ENCODE measurements around the gene AP3S1. TPM values are rescaled to one million over a fixed set of nuclear protein-coding genes. Genes with fewer than 3 reads are reported as not detected.

The AP3S1 gene
- total RNA-seq (100 to 1,000 TPM; 114 to 118 TPM), polyA plus RNA-seq (100 to 1,000 TPM in 1 of 2 donors, 10 to 100 TPM in 1; 86.5 to 273 TPM)
- long read RNA-seq, donor 1, transcript AP3S1-201 (6 exons, 1,730 nt), result major isoform, 148 of 184 reads
- long read RNA-seq, donor 1, partial matches to known transcripts, result 8 of 184 reads
- long read RNA-seq, donor 1, other reads (novel, unspliced or antisense), result 25 of 184 reads
- long read RNA-seq, donor 2, transcript AP3S1-201 (6 exons, 1,730 nt), result major isoform, 67 of 86 reads
- long read RNA-seq, donor 2, partial matches to known transcripts, result 6 of 86 reads
- long read RNA-seq, donor 2, other reads (novel, unspliced or antisense), result 12 of 86 reads

DNA sequence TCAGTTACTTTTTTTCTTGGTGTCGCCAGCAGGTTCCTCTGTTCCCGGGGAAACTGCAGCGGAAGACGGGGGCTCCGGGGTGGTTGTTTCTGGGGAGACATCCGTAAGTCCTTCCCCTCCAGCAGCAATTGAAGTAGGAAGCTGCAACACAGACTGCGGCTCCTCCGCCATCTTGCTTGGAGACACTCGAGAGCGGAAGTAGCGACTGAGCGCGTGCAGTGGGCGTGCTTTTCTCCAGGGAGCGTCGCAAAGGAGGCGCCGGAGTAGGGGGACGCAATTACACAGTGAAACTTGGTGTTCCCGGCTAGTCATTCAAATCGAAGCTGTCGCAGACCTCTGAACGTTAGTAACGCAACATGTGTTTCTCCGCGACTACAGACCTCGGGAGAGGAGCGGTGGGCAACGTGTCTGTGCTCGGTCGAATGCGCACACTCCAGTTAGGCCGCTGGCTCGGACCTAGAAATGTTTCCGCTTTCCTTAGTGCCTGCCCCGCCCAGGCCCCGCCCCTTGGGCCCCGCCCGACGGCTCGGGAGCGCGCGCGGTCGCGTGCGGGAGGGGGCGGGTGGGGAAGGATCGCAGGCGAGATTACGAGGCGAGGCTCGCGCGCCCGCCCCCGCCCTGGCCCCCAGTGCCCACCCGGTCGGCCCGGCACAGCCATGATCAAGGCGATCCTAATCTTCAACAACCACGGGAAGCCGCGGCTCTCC, at the start of gene AP3S1, which contains the start of gene ATG12:
Gene AP3S1, plus strand, starts transcription at position 554 of the 707 bp plus-strand sequence. Its CDS starts 103 bp downstream, at position 657.
Gene ATG12, minus strand, starts transcription at position 184 of the 707 bp plus-strand sequence. Its CDS starts 13 bp downstream, at position 171.
- 5 to 10% methylated on average over 65 of the region's 65 CpGs for WGBS, 2 donors
- H3K36me3 ChIP-seq (ENCODE audit: control insufficient read depth in 1 of 2, insufficient read depth in 2 of 2, low read length in 1 of 2), result peaks cover 0 to 2% of the 10 kb centered on the region in 2 donors
- ATAC-seq (ENCODE audit: low FRiP score) (peak; percentile 98), DNase-seq (peak; percentile 96)
- H3K27ac ChIP-seq (ENCODE audit: low read depth in 1 of 2, low read length in 2 of 2), result peak within 1 kb of the TSS; percentile 58 to 83
- H3K4me3 ChIP-seq (ENCODE audit: low read length in 2 of 2), result peak within 1 kb of the TSS; percentile 72 to 83
- H3K9me3 ChIP-seq (ENCODE audit: control insufficient read depth, low read length), result no peaks in the 10 kb centered on the region
- peaks cover 0 to 11% of the 10 kb centered on the region in 2 donors for H3K4me1 ChIP-seq (ENCODE audit: control insufficient read depth in 1 of 2, insufficient read depth in 2 of 2, low read length in 2 of 2)
- intact Hi-C loops (cut with DNase I), result loop anchor here (5.0 to 10.0 kb wide), 4 partner anchors 123 to 226 kb away; partner anchors contain the start of genes ARL14EPL (in 1 of the 2) and LVRN (in 1 of the 2)
- H3K27me3 ChIP-seq (ENCODE audit: control insufficient read depth in 1 of 2, insufficient read depth in 2 of 2, low read length in 1 of 2), result no peaks in the 10 kb centered on the region

DNA sequence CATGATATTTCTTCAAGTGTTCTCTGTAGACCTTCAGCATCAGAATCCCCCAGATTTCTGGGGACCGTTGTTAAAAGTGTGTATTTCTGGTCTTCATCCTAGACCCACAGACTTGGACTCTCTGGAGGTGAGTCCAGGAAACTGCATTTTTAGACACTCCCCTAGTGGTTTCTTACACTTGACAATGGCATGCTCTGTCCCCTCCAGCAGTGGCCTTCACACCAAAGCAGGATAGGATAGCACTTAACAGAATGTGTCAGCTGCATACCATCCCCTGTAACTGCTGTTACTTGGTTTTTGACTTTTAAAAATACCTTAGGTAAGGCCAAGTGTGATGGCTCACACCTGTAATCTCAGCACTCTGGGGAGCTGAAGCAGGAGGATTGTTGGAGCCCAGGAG, 46.0 kb upstream of the AP3S1 start:
- Histone ChIP-seq H3K27me3 (ENCODE audit: control insufficient read depth in 1 of 2, insufficient read depth in 2 of 2, low read length in 1 of 2) (no peaks in the 10 kb centered on the region), H3K4me3 (ENCODE audit: low read length in 2 of 2) (no peak overlapping the region), H3K27ac (ENCODE audit: low read depth in 1 of 2, low read length in 2 of 2) (no peak overlapping the region), H3K36me3 (ENCODE audit: control insufficient read depth in 1 of 2, insufficient read depth in 2 of 2, low read length in 1 of 2) (no peaks in the 10 kb centered on the region), H3K4me1 (ENCODE audit: control insufficient read depth in 1 of 2, insufficient read depth in 2 of 2, low read length in 2 of 2) (no peaks in the 10 kb centered on the region), H3K9me3 (ENCODE audit: control insufficient read depth, low read length) (no peaks in the 10 kb centered on the region)
- 85 to 93% methylated on average over 1 of the region's 1 CpG for WGBS, 2 donors
- no peak for ATAC-seq (ENCODE audit: low FRiP score)
- DNase-seq, result no peak
- intact Hi-C loops (cut with DNase I), result no loop called here

DNA sequence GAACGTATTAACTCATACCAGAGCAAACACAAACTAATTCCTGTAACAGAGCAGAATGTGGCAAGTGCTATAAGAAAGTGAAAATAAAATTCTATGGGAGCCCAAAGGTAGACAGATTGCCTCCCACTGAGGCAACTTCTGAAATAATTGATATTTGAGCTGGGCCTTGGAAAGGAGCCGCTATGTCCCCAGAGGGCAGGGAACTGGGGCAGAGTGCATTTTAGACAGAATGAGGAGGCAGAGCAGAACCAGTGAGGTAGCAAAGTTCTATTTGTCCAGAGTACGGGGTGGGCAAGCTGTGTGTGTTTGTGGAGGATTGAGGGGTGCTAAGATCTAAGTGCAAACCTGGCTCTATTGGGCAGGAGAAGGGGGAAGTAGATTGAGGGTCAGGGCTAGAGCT, 45.1 kb upstream of the AP3S1 start:
- Histone ChIP-seq H3K27ac (ENCODE audit: low read depth in 1 of 2, low read length in 2 of 2) (no peak overlapping the region), H3K36me3 (ENCODE audit: control insufficient read depth in 1 of 2, insufficient read depth in 2 of 2, low read length in 1 of 2) (no peaks in the 10 kb centered on the region), H3K4me1 (ENCODE audit: control insufficient read depth in 1 of 2, insufficient read depth in 2 of 2, low read length in 2 of 2) (no peaks in the 10 kb centered on the region), H3K4me3 (ENCODE audit: low read length in 2 of 2) (no peak overlapping the region), H3K27me3 (ENCODE audit: control insufficient read depth in 1 of 2, insufficient read depth in 2 of 2, low read length in 1 of 2) (no peaks in the 10 kb centered on the region), H3K9me3 (ENCODE audit: control insufficient read depth, low read length) (no peaks in the 10 kb centered on the region)
- DNase-seq (no peak), ATAC-seq (ENCODE audit: low FRiP score) (no peak)
- intact Hi-C loops (cut with DNase I), result no loop called here
- WGBS, 2 donors, result 90 to 92% methylated on average over 3 of the region's 3 CpGs

DNA sequence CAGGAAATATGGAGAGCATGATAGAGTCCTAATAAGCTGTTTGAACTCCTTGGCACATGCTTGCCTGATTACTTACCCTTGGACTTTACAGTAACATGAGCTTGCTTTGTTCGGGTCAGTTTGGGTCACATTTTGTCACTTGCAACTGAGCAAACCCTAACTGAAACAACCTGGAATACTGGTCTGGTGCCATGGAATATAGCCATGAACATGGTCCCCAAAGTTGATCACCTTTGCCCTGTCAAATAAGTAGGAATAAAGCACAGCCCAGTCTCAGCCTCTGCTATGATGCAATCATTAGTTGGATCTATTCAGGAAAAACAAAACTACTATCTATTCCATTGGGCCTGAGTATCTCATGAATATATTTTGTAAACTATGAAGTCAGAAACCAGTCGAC, 43.5 kb upstream of the AP3S1 start:
- intact Hi-C loops (cut with DNase I), result no loop called here
- H3K4me3 ChIP-seq (ENCODE audit: low read length in 2 of 2), result no peak overlapping the region
- ATAC-seq (ENCODE audit: low FRiP score) (no peak), DNase-seq (no peak)
- 55 to 62% methylated on average over 2 of the region's 2 CpGs for WGBS, 2 donors
- H3K36me3 ChIP-seq (ENCODE audit: control insufficient read depth in 1 of 2, insufficient read depth in 2 of 2, low read length in 1 of 2), result peaks cover 2% of the 10 kb centered on the region in 2 donors
- H3K4me1 ChIP-seq (ENCODE audit: control insufficient read depth in 1 of 2, insufficient read depth in 2 of 2, low read length in 2 of 2), result no peaks in the 10 kb centered on the region
- no peaks in the 10 kb centered on the region for H3K27me3 ChIP-seq (ENCODE audit: control insufficient read depth in 1 of 2, insufficient read depth in 2 of 2, low read length in 1 of 2)
- H3K9me3 ChIP-seq (ENCODE audit: control insufficient read depth, low read length), result no peaks in the 10 kb centered on the region
- no peak overlapping the region for H3K27ac ChIP-seq (ENCODE audit: low read depth in 1 of 2, low read length in 2 of 2)

DNA sequence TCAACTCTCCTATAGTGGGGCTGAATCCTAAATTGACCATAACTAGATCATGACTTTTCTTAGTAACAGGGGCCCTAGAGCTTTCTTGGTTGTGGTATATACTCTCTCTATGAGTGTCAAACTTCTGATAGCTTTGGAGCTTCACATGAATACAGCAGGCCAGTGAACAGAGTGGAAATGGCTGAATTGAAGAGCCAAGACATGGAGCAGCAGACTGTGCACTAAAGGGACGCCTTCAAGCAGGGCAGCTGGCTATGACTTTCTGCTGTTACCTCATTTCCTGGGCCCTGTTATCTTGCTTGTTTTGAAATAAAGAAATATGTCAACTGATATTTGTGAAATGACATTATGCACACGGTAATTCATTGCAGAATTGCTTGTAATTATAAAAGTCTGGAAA, 41.6 kb upstream of the AP3S1 start:
- no peak for ATAC-seq (ENCODE audit: low FRiP score)
- H3K27me3 ChIP-seq (ENCODE audit: control insufficient read depth in 1 of 2, insufficient read depth in 2 of 2, low read length in 1 of 2), result no peaks in the 10 kb centered on the region
- 77 to 80% methylated on average over 2 of the region's 2 CpGs for WGBS, 2 donors
- H3K4me1 ChIP-seq (ENCODE audit: control insufficient read depth in 1 of 2, insufficient read depth in 2 of 2, low read length in 2 of 2), result no peaks in the 10 kb centered on the region
- H3K36me3 ChIP-seq (ENCODE audit: control insufficient read depth in 1 of 2, insufficient read depth in 2 of 2, low read length in 1 of 2), result peaks cover 2% of the 10 kb centered on the region in 2 donors
- intact Hi-C loops (cut with DNase I), result no loop called here
- no peak overlapping the region for H3K27ac ChIP-seq (ENCODE audit: low read depth in 1 of 2, low read length in 2 of 2)
- H3K9me3 ChIP-seq (ENCODE audit: control insufficient read depth, low read length), result no peaks in the 10 kb centered on the region
- no peak overlapping the region for H3K4me3 ChIP-seq (ENCODE audit: low read length in 2 of 2)
- no peak for DNase-seq

DNA sequence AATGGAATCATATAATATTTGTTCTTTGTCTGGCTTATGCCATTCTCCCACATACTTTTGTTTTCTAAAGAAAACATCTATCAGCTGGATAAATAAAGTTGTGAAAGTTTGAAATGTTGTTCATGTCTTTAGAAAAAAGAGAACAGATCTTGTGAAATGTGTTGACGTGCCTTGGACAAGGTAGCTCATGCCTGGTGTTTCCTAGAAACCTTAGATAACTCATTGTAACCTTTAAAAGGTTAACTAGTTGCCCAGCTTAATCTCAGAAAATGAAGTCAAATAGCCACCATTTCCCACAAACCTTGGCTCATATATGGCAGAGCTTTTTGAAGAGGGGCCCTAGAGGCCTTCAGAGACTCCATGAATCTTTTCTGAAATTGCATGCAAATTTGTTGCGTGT, 40.6 kb upstream of the AP3S1 start:
- 95 to 96% methylated on average over 2 of the region's 2 CpGs for WGBS, 2 donors
- H3K4me1 ChIP-seq (ENCODE audit: control insufficient read depth in 1 of 2, insufficient read depth in 2 of 2, low read length in 2 of 2), result no peaks in the 10 kb centered on the region
- H3K4me3 ChIP-seq (ENCODE audit: low read length in 2 of 2), result no peak overlapping the region
- intact Hi-C loops (cut with DNase I), result no loop called here
- DNase-seq (no peak), ATAC-seq (ENCODE audit: low FRiP score) (no peak)
- no peak overlapping the region for H3K27ac ChIP-seq (ENCODE audit: low read depth in 1 of 2, low read length in 2 of 2)
- peaks cover 2% of the 10 kb centered on the region in 2 donors for H3K36me3 ChIP-seq (ENCODE audit: control insufficient read depth in 1 of 2, insufficient read depth in 2 of 2, low read length in 1 of 2)
- H3K27me3 ChIP-seq (ENCODE audit: control insufficient read depth in 1 of 2, insufficient read depth in 2 of 2, low read length in 1 of 2), result no peaks in the 10 kb centered on the region
- H3K9me3 ChIP-seq (ENCODE audit: control insufficient read depth, low read length), result no peaks in the 10 kb centered on the region

DNA sequence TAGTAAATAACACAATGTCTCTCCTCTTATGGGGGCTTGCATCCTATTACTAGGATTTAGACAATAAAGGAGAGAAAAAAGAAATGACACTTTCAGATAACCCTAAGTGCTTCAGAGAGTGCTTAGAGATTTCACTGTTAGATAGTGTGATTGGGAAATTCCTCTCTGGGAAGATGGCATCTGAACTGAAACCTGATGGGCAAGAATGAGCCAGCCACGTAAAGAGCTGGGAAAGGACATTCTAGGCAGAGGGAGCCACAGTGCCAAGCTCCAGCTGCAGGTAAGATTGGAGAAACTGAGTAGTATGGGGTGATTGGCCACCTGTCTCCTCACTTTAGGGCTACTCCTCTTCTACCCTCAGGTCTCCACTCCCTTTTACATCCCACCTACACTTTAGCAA, 39.8 kb upstream of the AP3S1 start:
- Histone ChIP-seq H3K27ac (ENCODE audit: low read depth in 1 of 2, low read length in 2 of 2) (no peak overlapping the region), H3K4me1 (ENCODE audit: control insufficient read depth in 1 of 2, insufficient read depth in 2 of 2, low read length in 2 of 2) (no peaks in the 10 kb centered on the region), H3K9me3 (ENCODE audit: control insufficient read depth, low read length) (no peaks in the 10 kb centered on the region), H3K36me3 (ENCODE audit: control insufficient read depth in 1 of 2, insufficient read depth in 2 of 2, low read length in 1 of 2) (peaks cover 2% of the 10 kb centered on the region in 2 donors), H3K27me3 (ENCODE audit: control insufficient read depth in 1 of 2, insufficient read depth in 2 of 2, low read length in 1 of 2) (no peaks in the 10 kb centered on the region), H3K4me3 (ENCODE audit: low read length in 2 of 2) (no peak overlapping the region)
- DNase-seq (no peak), ATAC-seq (ENCODE audit: low FRiP score) (no peak)
- 78 to 100% methylated on average over 1 of the region's 1 CpG for WGBS, 2 donors
- intact Hi-C loops (cut with DNase I), result no loop called here

DNA sequence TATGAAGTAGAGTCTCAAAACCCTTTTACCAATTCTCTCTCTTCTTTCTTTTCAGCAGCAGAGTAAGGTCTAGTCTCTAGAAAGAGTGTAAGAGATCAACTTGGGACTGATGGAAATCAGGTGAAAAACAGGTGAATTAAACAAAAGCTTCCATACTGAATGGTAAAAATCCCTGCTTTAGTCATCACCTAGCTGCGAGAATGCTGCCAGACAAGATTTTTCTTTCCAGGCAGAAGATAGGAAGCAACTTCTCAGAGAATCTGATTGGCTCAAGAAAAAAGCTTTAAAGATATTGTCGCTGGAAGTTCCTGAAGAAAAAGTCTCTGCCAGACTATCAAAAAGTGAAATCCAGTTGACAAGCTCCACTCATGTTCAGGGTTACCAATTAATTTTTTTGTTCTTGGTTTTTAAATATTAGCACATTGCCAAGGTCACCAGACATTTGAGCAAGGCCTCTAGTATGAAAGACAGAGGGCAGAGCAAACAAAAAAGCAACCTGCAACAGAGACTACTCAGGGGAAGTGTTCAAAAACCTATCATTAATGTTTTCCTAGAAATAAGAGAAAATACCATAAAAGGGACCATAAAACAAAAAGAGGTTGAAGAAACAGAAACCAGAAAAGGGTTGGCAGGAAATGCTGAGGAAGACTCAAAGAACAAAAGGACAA, 34.6 kb upstream of the AP3S1 start:
- Histone ChIP-seq H3K27me3 (ENCODE audit: control insufficient read depth in 1 of 2, insufficient read depth in 2 of 2, low read length in 1 of 2) (no peaks in the 10 kb centered on the region), H3K4me3 (ENCODE audit: low read length in 2 of 2) (no peak overlapping the region), H3K9me3 (ENCODE audit: control insufficient read depth, low read length) (no peaks in the 10 kb centered on the region), H3K36me3 (ENCODE audit: control insufficient read depth in 1 of 2, insufficient read depth in 2 of 2, low read length in 1 of 2) (peaks cover under 1 to 2% of the 10 kb centered on the region in 2 donors), H3K4me1 (ENCODE audit: control insufficient read depth in 1 of 2, insufficient read depth in 2 of 2, low read length in 2 of 2) (no peaks in the 10 kb centered on the region), H3K27ac (ENCODE audit: low read depth in 1 of 2, low read length in 2 of 2) (no peak overlapping the region)
- ATAC-seq (ENCODE audit: low FRiP score), result no peak
- DNase-seq, result no peak
- intact Hi-C loops (cut with DNase I), result no loop called here
- WGBS, 2 donors, result 88 to 89% methylated on average over 2 of the region's 2 CpGs

All from aorta (tissue), 5 donors.